OCI-M2 (cell line): Measurements from ENCODE around the gene SPATA16.
"Not testable (repeated sequence)": the region's sequence is repeated elsewhere in the genome, so short reads cannot be mapped to it uniquely, and the experiment has no call there.

Experiments used
- DNase-seq: peaks from one replicate; lab custom pipeline; 2025; ENCODE audit not compliant: unreplicated experiment; lab: John Stamatoyannopoulos, UW

SPATA16 gene, protein sequence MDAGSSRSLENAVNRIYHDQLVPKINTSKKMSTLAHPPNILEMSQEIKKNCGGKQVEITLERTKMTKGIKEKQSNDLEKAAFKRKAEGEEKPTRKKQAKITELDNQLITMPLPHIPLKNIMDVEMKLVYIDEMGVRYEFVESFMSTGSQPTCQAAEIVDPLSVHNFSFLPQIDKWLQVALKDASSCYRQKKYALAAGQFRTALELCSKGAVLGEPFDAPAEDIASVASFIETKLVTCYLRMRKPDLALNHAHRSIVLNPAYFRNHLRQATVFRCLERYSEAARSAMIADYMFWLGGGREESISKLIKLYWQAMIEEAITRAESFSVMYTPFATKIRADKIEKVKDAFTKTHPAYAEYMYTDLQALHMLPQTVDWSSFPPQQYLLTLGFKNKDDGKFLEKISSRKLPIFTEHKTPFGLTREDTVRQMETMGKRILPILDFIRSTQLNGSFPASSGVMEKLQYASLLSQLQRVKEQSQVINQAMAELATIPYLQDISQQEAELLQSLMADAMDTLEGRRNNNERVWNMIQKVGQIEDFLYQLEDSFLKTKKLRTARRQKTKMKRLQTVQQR

DNA sequence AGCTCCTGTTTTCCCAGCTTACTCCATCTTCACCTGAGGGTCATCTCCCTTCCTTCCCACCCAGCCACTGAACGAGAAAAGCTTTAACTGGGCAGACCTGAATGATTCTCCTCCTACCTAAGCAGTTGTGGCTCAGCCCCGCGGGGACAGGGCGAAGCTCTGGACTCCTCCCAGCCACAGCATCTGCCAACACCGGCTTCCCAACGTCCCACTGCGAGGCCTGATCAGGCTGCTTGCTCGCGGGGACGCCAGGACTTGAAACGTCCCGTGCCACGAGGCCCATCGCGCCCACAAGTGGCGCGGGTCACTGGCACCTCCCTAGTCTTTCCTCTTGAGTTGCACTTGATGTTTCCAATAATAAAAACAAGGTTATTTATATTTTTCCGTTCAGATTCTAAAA, at the start of gene SPATA16:
Gene SPATA16, minus strand, starts transcription at position 250 of the 400 bp plus-strand sequence. CDS start 23,504 bp downstream, outside the sequence.
- DNase-seq: no peak

- DNase-seq: not testable (repeated sequence)
Measured at GRCh38 chr3:173183022-173183421, 42.0 kb upstream of the SPATA16 start.

- DNase-seq: no peak
Measured at GRCh38 chr3:173173652-173174051, 32.6 kb upstream of the SPATA16 start.

GRCh38 chr3:173159139-173159538, 18.1 kb upstream of the SPATA16 start:
- not testable (repeated sequence) for DNase-seq

GRCh38 chr3:173156533-173156932, 15.5 kb upstream of the SPATA16 start:
- DNase-seq: not testable (repeated sequence)

- DNase-seq: no peak
Measured at GRCh38 chr3:173153631-173154030, 12.6 kb upstream of the SPATA16 start.

DNA sequence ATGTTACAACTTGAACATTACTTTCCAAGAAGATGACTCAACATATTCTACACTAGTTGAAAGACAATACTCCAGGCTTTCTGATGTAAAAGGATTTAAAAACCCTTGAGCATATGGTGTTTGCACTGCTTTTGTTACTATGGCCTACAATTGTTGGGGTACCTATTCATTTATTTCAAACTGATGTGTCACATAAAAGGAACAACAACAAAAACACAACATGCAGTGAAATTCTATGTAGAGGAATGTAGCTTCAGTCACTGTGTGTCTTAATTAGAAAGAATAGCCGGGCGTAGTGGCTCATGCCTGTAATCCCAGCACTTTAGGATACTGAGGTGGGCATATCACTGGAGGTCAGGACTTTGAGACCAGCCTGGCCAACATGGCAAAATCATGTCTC, 1.6 kb downstream of the SPATA16 start:
- DNase-seq: no peak

DNA sequence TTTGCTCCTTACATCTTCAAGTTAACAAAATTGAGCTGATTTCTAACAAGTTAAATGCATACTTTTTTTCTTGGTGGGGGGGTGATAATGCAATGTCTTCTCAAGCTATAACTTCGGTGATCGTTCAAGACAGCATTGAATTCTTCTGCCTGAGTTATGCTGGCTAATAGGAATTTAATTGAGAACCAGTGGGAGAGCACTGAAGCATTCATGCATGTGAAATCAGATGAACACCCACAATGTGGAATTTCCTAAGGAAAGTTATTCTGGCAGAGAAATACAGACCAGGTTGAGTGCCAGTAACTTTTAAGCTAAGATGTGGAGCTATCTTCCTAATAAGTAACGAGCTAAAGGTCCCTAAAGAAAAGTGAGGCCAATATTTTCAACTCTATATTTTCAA, 3.0 kb downstream of the SPATA16 start:
- no peak for DNase-seq

GRCh38 chr3:173135059-173135458, 6.0 kb downstream of the SPATA16 start:
- no peak for DNase-seq

GRCh38 chr3:173128633-173129032, 12.4 kb downstream of the SPATA16 start:
- no peak for DNase-seq

DNA sequence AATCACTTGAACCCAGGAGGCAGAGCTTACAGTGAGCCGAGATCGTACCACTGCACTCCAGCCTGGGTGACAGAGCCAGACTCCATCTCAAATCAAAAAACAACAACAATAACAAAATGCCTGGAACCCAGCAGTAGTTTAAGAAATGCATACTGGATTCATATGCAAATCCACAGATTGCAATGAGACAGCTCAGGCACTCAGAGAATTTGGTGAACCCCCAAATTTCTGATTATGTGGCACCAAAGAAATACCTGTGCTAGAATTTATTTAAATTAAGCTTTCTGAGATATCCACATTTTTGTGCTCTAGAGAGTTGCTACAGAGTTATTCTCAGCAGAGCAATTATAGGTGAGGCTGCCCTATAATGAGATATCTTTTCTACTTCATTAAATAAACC, 29.7 kb downstream of the SPATA16 start:
- DNase-seq: no peak

GRCh38 chr3:173109143-173109542, 31.9 kb downstream of the SPATA16 start:
- DNase-seq: no peak

GRCh38 chr3:173103469-173103868, 37.6 kb downstream of the SPATA16 start:
- no peak for DNase-seq

GRCh38 chr3:173098959-173099358, 42.1 kb downstream of the SPATA16 start:
- DNase-seq: no peak

DNA sequence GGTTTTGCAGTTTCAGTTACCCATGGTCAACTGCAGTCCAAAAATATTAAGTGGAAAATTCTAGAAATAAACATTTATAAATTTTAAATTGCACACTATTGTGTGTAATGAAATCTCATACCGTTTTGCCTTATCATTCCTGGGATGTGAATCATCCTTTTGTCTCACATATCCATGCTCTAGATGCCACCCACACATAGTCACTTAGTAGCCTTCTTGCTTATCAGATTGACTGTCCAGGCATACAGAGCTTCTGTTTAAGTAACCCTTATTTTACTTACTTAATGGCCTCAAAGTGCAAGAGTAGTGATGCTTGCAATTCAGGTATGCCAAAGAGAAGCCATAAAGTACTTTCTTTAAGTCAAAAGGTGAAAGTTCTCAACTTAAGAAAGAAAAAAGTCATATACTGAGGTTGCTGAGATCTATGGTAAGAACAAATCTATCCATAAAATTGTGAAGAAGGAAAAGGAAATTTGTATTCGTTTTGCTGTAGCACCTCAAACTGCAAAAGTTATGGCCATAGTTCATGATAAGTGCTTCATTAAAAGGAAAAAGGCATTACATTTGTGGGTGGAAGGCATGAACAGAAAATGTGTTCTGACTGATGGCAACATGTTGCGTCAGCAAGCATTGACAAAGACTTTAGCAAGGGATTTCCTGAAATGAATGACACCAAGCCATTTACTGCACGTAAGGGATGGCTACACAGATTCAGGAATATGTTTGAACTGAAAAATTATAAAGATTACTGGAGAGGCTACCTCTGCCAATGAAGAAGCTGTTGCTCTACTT, 43.8 kb downstream of the SPATA16 start:
- DNase-seq: no peak

GRCh38 chr3:173096140-173096539, 44.9 kb downstream of the SPATA16 start:
- no peak for DNase-seq

DNA sequence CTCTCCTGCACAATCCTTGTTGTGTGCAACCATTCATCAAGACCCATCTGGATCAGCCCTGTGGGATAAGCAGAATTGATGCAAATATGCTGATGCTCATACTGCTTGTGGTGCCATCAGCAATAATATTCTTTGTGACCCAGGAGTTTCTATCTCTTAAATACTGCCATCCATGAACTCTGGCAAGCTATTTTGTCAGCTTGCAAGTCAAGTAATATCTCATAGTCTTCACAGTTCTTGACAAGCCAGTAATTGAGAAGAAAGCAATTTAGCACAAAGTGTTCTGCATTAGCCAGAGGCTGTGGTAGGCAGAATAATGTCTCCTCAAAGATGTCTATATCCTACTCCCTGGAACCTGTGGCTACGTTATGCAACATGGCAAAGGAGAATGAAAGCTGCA, 49.0 kb downstream of the SPATA16 start:
- no peak for DNase-seq

DNA sequence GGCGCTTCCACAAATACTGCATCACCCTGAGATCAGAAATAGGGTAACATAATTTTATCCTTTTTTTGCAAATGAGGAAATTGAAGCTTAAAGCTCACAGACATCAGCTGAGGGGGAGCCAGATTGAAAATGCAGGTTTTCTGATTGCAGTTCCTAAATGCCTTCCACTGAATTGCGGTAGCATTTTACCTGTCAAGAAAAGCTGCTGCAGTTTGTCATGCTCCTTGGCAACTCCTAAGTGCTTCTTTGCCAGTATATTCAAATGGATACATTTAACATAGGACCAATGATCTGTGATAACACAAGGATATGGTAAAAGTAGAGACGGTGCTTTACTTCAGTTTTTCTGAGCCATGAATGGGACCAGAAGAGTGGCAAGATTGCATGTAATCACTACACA, 50.5 kb downstream of the SPATA16 start:
- DNase-seq: no peak

DNA sequence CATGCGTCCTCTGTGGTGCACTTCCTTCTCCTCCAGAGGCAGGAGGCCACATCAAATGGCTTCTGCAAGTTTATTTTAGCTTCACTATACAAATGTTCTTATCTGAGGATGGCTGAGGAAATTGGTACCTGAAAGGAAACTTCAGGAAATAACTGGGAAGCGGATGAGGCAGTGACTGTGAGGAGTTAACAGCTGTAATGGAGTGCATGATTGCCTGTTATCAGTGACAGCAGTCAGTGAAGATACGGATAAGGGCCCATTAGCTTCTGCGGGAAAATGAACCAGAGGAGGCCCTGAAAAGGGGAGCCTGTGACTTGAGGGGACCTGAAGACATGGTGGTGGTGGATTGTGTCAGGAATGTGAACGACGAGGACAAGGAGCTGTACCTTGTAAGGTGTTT, 51.8 kb downstream of the SPATA16 start:
- DNase-seq: no peak

DNA sequence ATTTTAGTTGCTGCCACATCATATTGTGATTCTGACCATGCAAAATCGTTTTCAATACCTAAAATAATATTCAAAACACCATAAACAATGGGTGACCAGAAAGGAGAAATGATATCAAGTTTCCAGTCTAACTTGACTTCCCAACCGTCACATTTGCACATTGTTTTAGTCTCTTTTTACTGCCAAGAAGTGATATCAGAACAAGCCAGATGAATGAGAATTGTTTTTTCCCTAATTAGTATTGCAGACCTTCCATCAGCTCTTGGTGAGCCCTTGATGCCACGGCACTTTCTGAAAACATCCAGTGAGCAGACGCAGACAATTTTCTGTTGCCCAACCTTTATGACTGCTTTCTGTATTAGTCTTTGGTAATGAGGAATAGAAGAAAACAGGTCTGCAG, 62.5 kb downstream of the SPATA16 start:
- no peak for DNase-seq

GRCh38 chr3:173066044-173067004, 74.7 kb downstream of the SPATA16 start:
- DNase-seq: no peak
